DND-41 (cell line): ENCODE data around the gene TSPAN19.

ENCODE experiments used
- EZH2 ChIP-seq: IDR thresholded peaks from 3 replicates; pipeline ENCODE4 v1.6.1; 2012; ENCODE audit warnings: borderline replicate concordance, low read depth, mild to moderate bottlenecking, moderate library complexity, low read length, inconsistent platforms; ENCODE audit not compliant: severe bottlenecking
- TF ChIP-seq, protein P1 (sequence below): IDR thresholded peaks from 2 replicates; pipeline ENCODE4 v1.5.1; 2012; ENCODE audit warnings: borderline replicate concordance, low read length, moderate library complexity, mild to moderate bottlenecking; ENCODE audit not compliant: poor library complexity, severe bottlenecking; ENCODE audit errors: extremely low read depth

GRCh38 chr12:85006206-85006605, 29.9 kb downstream of the TSPAN19 start:
- TF ChIP-seq, protein P1, sequence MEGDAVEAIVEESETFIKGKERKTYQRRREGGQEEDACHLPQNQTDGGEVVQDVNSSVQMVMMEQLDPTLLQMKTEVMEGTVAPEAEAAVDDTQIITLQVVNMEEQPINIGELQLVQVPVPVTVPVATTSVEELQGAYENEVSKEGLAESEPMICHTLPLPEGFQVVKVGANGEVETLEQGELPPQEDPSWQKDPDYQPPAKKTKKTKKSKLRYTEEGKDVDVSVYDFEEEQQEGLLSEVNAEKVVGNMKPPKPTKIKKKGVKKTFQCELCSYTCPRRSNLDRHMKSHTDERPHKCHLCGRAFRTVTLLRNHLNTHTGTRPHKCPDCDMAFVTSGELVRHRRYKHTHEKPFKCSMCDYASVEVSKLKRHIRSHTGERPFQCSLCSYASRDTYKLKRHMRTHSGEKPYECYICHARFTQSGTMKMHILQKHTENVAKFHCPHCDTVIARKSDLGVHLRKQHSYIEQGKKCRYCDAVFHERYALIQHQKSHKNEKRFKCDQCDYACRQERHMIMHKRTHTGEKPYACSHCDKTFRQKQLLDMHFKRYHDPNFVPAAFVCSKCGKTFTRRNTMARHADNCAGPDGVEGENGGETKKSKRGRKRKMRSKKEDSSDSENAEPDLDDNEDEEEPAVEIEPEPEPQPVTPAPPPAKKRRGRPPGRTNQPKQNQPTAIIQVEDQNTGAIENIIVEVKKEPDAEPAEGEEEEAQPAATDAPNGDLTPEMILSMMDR = no peak
- TF ChIP-seq EZH2 = no peak
